Mesodermal cell (in vitro differentiated cells): Measurements from ENCODE around the gene RPL28.

ENCODE experiments used
- H3K27ac ChIP-seq: 2 replicates; pipeline ENCODE4 v1.7.0; 2013; ENCODE audit warnings: mild to moderate bottlenecking, low read depth, low read length, moderate library complexity; ENCODE audit not compliant: severe bottlenecking
- H3K36me3 ChIP-seq: 2 replicates; pipeline ENCODE4 v1.7.1; 2013; ENCODE audit warnings: mild to moderate bottlenecking, low read length, moderate library complexity; ENCODE audit not compliant: control insufficient read depth, insufficient read depth
- H3K4me1 ChIP-seq: one replicate; pipeline ENCODE4 v1.7.1; 2013; ENCODE audit warnings: mild to moderate bottlenecking, low read length; ENCODE audit not compliant: insufficient read depth, control insufficient read depth, poor library complexity, severe bottlenecking
- H3K4me3 ChIP-seq: 2 replicates; pipeline ENCODE4 v1.7.0; 2013; ENCODE audit warnings: low read length, control low read depth, mild to moderate bottlenecking; ENCODE audit not compliant: insufficient read depth, poor library complexity, severe bottlenecking; ENCODE audit errors: extremely low read depth
- H3K9me3 ChIP-seq: 2 replicates; pipeline ENCODE4 v1.7.1; 2013; ENCODE audit warnings: mild to moderate bottlenecking, low read length, moderate library complexity; ENCODE audit not compliant: control insufficient read depth
- WGBS, 2 experiments: methylation state at CpG; one replicate each; pipeline ENCODE4 v1.1.5; 2013; ENCODE audit warnings: missing lambda C conversion rate in 2 of 2; ENCODE audit not compliant: insufficient coverage in 2 of 2; 5-methylcytosine and 5-hydroxymethylcytosine counted together

Gene RPL28

GRCh38 chr19:55436847-55437246 is 51.1 kb downstream of the RPL28 start:
- H3K4me3 ChIP-seq: no peak overlapping the region

DNA sequence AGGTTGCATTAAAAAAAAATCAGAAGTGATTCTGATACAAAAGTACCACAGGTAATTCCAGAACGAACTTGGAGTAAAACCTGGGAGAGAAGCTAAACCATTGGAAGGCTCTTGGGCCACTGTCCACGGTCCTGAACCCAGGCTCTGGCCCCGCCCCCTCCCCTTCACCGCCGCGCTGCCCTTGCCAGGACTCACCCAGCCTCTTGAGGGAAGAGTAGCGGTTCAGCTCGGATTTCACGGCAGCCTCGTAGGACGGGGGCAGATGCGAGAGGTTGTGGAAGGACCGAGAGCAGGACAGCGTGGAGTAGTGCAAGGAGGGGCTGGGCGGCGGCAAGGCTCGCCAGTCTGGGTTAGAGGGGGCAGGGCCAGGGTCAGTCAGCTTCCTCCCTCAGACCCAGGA is 51.7 kb downstream of the RPL28 start:
- WGBS, 2 experiments: 1 to 4% methylated on average over 17 of the region's 17 CpGs
- no peak overlapping the region for H3K4me3 ChIP-seq

More at GRCh38 chr19:55436847-55437246, 51.1 kb downstream of the RPL28 start:
- H3K27ac ChIP-seq: no peak overlapping the region
- WGBS, 2 experiments: 36 to 41% methylated on average over 8 of the region's 8 CpGs
- no peaks in the 10 kb centered on the region for H3K36me3 ChIP-seq
- H3K4me1 ChIP-seq: no peaks in the 10 kb centered on the region
- H3K9me3 ChIP-seq: no peaks in the 10 kb centered on the region

GRCh38 chr19:55439052-55439451 is 53.3 kb downstream of the RPL28 start:
- Histone ChIP-seq H3K4me1 (no peaks in the 10 kb centered on the region), H3K27ac (no peak overlapping the region), H3K4me3 (no peak overlapping the region), H3K9me3 (no peaks in the 10 kb centered on the region), H3K36me3 (no peaks in the 10 kb centered on the region)
- WGBS, 2 experiments: 69 to 82% methylated on average over 4 to 5 of the region's 5 CpGs

More for the DNA sequence above, 51.7 kb downstream of the RPL28 start:
- no peaks in the 10 kb centered on the region for H3K9me3 ChIP-seq
- H3K27ac ChIP-seq: no peak overlapping the region
- H3K4me1 ChIP-seq: no peaks in the 10 kb centered on the region
- H3K36me3 ChIP-seq: no peaks in the 10 kb centered on the region

DNA sequence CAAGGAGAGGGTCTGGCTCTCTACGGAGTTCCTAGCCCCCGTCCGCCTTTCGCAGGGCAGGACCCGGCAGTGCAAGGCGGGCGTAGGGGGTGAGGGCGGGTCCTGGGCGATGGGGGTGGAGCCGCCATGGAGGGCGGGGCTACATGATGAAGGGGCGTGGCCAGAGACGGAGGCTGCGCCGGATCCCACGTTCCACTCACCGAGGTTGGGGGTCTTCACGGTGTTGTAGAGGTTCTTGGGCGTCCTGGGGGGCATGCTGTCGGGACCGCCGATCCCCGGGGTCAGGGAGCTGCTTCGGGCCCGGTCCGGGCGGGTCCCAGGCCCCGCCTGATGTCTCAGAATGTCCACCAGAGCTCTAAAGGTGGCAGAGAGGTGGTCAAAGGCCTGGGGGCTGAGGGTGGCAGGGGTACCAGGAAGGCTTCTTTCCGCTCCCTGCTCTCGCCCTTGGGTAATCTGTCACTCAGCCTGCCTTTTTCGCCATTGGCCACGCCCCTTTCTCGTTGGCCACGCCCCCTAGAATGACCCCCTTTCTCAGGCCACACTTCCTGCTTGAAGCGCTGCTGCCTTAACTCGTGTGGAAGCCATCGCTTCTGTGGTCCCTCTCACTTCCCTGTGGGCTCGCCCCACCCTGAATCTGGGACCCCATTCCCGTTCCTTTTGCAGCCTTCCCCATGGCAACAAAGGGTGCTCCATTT is 54.8 kb downstream of the RPL28 start:
- Histone ChIP-seq H3K36me3 (no peaks in the 10 kb centered on the region), H3K27ac (no peak overlapping the region), H3K4me3 (no peak overlapping the region), H3K4me1 (no peaks in the 10 kb centered on the region), H3K9me3 (no peaks in the 10 kb centered on the region)
- WGBS, 2 experiments: 17 to 24% methylated on average over 17 to 38 of the region's 39 CpGs

DNA sequence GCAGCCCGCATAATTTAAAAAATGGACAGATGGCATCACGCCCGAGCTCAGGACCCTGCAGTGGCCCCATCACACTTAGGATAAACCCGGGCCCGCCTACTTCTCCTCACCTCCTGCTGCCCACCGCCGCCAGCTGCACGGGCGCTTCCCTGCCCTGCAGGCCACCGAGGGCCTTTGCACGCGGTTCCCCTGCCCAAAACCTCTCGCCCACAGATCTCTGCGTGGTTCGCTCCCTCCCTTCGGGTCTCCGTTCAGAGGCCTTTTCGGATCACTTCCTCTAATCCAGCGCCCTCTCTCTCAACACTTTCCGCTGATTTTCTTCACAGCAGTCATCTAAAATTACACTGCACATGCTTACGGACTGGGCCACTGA is 55.6 kb downstream of the RPL28 start:
- Histone ChIP-seq H3K36me3 (no peaks in the 10 kb centered on the region), H3K27ac (no peak overlapping the region), H3K4me1 (no peaks in the 10 kb centered on the region), H3K4me3 (no peak overlapping the region), H3K9me3 (no peaks in the 10 kb centered on the region)
- 8 to 10% methylated on average over 18 to 20 of the region's 21 CpGs for WGBS, 2 experiments

GRCh38 chr19:55441692-55442321 is 56.1 kb downstream of the RPL28 start:
- 3 to 5% methylated on average over 19 to 29 of the region's 39 CpGs for WGBS, 2 experiments
- Histone ChIP-seq H3K4me3 (no peak overlapping the region), H3K9me3 (no peaks in the 10 kb centered on the region), H3K27ac (no peak overlapping the region), H3K36me3 (no peaks in the 10 kb centered on the region), H3K4me1 (no peaks in the 10 kb centered on the region)

GRCh38 chr19:55442372-55442961 is 56.7 kb downstream of the RPL28 start:
- Histone ChIP-seq H3K36me3 (no peaks in the 10 kb centered on the region), H3K27ac (no peak overlapping the region), H3K9me3 (no peaks in the 10 kb centered on the region), H3K4me3 (no peak overlapping the region), H3K4me1 (no peaks in the 10 kb centered on the region)
- WGBS, 2 experiments: 1 to 2% methylated on average over 57 to 62 of the region's 72 CpGs

DNA sequence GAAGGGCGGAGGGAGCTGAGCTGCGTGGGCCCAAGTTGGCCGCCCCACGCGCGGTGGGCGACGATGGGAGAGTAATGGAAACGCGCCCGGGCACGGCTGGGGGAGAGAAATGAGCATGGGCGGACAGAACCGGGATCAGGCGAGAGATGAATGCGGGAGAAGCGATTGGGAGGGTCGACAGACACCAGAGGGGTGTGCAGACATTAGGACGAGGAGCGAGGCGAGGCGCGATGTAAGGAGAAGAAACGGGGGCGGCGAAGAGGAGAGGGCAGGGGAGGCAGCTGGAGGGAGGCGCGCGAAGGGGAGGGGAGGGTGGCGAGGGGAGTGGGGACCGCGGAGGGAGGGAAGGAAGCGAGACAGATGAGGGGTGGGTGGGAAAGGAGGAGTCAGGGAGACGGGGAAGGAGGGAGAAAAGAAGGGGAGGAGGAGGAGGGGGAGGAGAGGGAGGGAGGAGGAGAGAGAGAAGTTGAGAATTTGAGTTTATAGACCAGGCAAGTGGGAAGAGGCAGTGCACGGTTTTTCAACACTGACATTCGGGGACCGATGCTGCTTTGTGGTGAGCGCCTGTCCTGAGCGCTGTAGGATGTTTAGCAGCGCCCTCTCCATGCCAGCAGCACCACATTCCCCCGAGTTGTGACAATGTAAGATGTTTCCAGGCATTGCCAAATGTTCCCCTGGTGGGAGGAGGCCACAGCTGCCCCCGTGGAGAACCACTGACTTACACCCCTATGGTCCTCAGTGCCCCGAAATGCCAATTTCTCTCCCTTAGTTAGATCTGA is 57.5 kb downstream of the RPL28 start, which contains the start of gene SHISA7:
Gene SHISA7, minus strand, starts transcription at position 256 of the 779 bp plus-strand sequence. CDS start 437 bp downstream, outside the sequence.
- no peak within 1 kb of the TSS for H3K27ac ChIP-seq
- 2 to 5% methylated on average over 30 to 41 of the region's 43 CpGs for WGBS, 2 experiments
- no peaks in the 10 kb centered on the region for H3K4me1 ChIP-seq
- H3K4me3 ChIP-seq: no peak within 1 kb of the TSS
- no peaks in the 10 kb centered on the region for H3K9me3 ChIP-seq
- no peaks in the 10 kb centered on the region for H3K36me3 ChIP-seq

DNA sequence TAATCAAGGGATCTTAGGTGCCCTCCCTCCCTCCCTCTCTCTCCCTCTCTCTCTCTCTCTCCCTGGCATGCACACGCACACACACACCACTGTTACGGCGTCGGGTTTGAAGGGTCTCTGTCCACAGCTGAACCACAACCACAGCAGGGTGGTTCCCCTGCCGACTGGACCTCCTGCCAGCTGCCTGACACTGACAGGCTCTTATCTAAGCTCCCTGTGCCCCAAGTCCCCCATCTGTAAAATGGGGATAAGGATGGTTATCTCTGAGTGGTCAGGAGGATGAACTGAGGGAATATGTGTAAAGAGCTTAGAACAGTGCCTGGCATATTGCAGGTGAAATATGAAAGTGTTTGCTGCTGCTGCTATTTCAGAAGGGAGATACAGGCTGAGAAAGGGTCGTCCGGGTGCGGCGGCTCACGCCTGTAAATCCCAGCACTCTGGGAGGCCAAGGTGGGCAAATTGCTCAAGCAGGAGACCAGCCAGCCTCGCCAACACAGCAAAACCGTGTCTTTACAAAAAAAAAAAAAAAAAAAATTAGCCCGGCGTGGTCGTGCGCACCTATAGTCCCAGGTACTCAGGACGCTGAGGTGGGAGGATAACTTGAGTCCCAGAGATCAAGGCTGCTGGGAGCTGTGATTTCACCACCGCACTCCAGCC is 58.2 kb downstream of the RPL28 start:
- Histone ChIP-seq H3K4me3 (no peak overlapping the region), H3K4me1 (no peaks in the 10 kb centered on the region), H3K9me3 (no peaks in the 10 kb centered on the region), H3K27ac (no peak overlapping the region), H3K36me3 (no peaks in the 10 kb centered on the region)
- 42 to 60% methylated on average over 10 to 17 of the region's 18 CpGs for WGBS, 2 experiments

GRCh38 chr19:55444646-55445045 is 58.9 kb downstream of the RPL28 start:
- Histone ChIP-seq H3K27ac (no peak overlapping the region), H3K9me3 (no peaks in the 10 kb centered on the region), H3K36me3 (no peaks in the 10 kb centered on the region), H3K4me1 (no peaks in the 10 kb centered on the region), H3K4me3 (no peak overlapping the region)
- 49 to 51% methylated on average over 11 of the region's 11 CpGs for WGBS, 2 experiments
